ENCODE data around the gene SYNGR3.

SYNGR3 gene

GRCh38 chr16:2042986-2043666 lies 53.4 kb downstream of the SYNGR3 start:
- DNase-seq = no peak

Measured in GDM1 (cell line).